OCI-LY1 (cell line): ENCODE measurements around the gene COX10.
"Not testable (repeated sequence)": the region's sequence is repeated elsewhere in the genome, so short reads cannot be mapped to it uniquely, and the experiment has no call there.

ENCODE experiments used
- H2AFZ ChIP-seq: fragments of 200-600 bp; sonication (generic), shearing (Covaris generic); 2 replicates; pipeline ENCODE4 v1.6.0; 2014; ENCODE audit warnings: antibody characterized with exemption, mild to moderate bottlenecking, low read length
- H3F3A ChIP-seq: fragments of 200-600 bp; sonication (generic), shearing (Covaris generic); 2 replicates; pipeline ENCODE4 v1.6.0; 2014; ENCODE audit warnings: mild to moderate bottlenecking, antibody characterized with exemption, low read length, moderate library complexity; ENCODE audit not compliant: insufficient read depth
- H3K27ac ChIP-seq: fragments of 200-600 bp; sonication (generic); 2 replicates; pipeline ENCODE4 v1.5.1; 2014; ENCODE audit warnings: low read length, mixed run types, mild to moderate bottlenecking, low read depth; ENCODE audit not compliant: poor library complexity, severe bottlenecking
- H3K27me3 ChIP-seq: fragments of 200-600 bp; sonication (generic); 2 replicates; pipeline ENCODE4 v1.6.0; 2014; ENCODE audit warnings: antibody characterized with exemption, mild to moderate bottlenecking, low read length, moderate library complexity; ENCODE audit not compliant: insufficient read depth
- H3K36me3 ChIP-seq: fragments of 200-600 bp; sonication (generic); 2 replicates; pipeline ENCODE4 v1.6.1; 2014; ENCODE audit warnings: mild to moderate bottlenecking, antibody characterized with exemption, low read length, moderate library complexity, mixed read lengths; ENCODE audit not compliant: insufficient read depth
- H3K4me1 ChIP-seq: fragments of 200-600 bp; sonication (generic); 2 replicates; pipeline ENCODE4 v1.5.1; 2014; ENCODE audit warnings: mild to moderate bottlenecking, low read length, moderate library complexity; ENCODE audit not compliant: insufficient read depth, severe bottlenecking
- H3K4me2 ChIP-seq: fragments of 200-600 bp; sonication (generic), shearing (Covaris generic); 2 replicates; pipeline ENCODE4 v1.6.1; 2014; ENCODE audit warnings: low read length
- H3K4me3 ChIP-seq: fragments of 200-600 bp; sonication (generic); 2 replicates; pipeline ENCODE4 v1.5.1; 2014; ENCODE audit warnings: low read length, low read depth, mild to moderate bottlenecking, mixed read lengths; ENCODE audit not compliant: poor library complexity, severe bottlenecking
- H3K79me2 ChIP-seq: fragments of 200-600 bp; shearing (Covaris generic); 2 replicates; pipeline ENCODE4 v1.6.1; 2016; ENCODE audit warnings: mixed run types, low read length, mixed read lengths; ENCODE audit not compliant: insufficient read depth
- H3K9ac ChIP-seq: fragments of 200-600 bp; sonication (generic), shearing (Covaris generic); 2 replicates; pipeline ENCODE4 v1.6.1; 2014; ENCODE audit warnings: mild to moderate bottlenecking, low read length, mixed read lengths
- H3K9me2 ChIP-seq: fragments of 200-600 bp; sonication (generic), shearing (Covaris generic); 2 replicates; pipeline ENCODE4 v1.6.1; 2014; ENCODE audit warnings: low read depth, mild to moderate bottlenecking, low read length, mixed read lengths
- H3K9me3 ChIP-seq: fragments of 200-600 bp; shearing (Covaris generic); 2 replicates; pipeline ENCODE4 v1.6.1; 2014; ENCODE audit warnings: low read length, mixed read lengths
- H4K20me1 ChIP-seq: fragments of 200-600 bp; sonication (generic), shearing (Covaris generic); 2 replicates; pipeline ENCODE4 v1.6.0; 2016; ENCODE audit warnings: mild to moderate bottlenecking, low read length; ENCODE audit not compliant: insufficient read depth
- EZH2 ChIP-seq: fragments of 200-600 bp; sonication (generic), shearing (Covaris generic); IDR thresholded peaks from 2 replicates; pipeline ENCODE4 v1.8.0; 2017; ENCODE audit warnings: borderline replicate concordance, mixed run types, mild to moderate bottlenecking, antibody characterized with exemption, low read length, moderate library complexity, mixed read lengths
- TF ChIP-seq, protein P1 (sequence below): fragments of 200-600 bp; sonication (generic), shearing (Covaris generic); IDR thresholded peaks from 2 replicates; pipeline ENCODE4 v1.5.1; 2017; ENCODE audit warnings: mild to moderate bottlenecking, antibody characterized with exemption, low read length, moderate library complexity, mixed read lengths

The COX10 gene

DNA sequence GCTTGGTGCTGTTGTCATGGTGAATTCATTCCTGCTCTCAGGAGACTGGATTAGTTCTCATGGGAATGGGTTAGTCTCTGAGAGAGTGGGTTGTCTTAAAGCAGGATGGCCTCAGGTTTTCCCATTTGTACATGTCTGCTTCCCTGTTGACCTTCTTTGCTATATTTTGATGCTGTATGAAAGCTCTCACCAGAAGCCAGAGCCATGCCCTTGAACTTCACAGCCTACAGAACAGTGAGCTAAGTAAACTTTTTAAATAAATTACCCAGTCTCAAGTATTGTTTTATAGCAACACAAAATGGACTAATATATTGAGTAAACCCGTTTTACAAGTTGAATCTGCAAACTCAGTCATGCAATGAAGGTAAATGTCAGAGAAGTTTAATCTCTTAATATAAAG, 100.6 kb downstream of the COX10 start:
- Histone ChIP-seq H3K9me3 (peaks cover 13% of the 10 kb centered on the region; the same call in 1 of the 2 replicates), H3F3A (no peaks in the 10 kb centered on the region), H3K4me3 (no peak overlapping the region), H3K27ac (no peak overlapping the region), H3K79me2 (no peaks in the 10 kb centered on the region), H3K9ac (no peak overlapping the region), H2AFZ (no peak overlapping the region), H3K9me2 (no peaks in the 10 kb centered on the region), H3K27me3 (no peaks in the 10 kb centered on the region), H3K36me3 (peaks cover 9% of the 10 kb centered on the region), H3K4me1 (no peaks in the 10 kb centered on the region), H3K4me2 (no peak overlapping the region), H4K20me1 (no peaks in the 10 kb centered on the region)
- TF ChIP-seq, protein P1, sequence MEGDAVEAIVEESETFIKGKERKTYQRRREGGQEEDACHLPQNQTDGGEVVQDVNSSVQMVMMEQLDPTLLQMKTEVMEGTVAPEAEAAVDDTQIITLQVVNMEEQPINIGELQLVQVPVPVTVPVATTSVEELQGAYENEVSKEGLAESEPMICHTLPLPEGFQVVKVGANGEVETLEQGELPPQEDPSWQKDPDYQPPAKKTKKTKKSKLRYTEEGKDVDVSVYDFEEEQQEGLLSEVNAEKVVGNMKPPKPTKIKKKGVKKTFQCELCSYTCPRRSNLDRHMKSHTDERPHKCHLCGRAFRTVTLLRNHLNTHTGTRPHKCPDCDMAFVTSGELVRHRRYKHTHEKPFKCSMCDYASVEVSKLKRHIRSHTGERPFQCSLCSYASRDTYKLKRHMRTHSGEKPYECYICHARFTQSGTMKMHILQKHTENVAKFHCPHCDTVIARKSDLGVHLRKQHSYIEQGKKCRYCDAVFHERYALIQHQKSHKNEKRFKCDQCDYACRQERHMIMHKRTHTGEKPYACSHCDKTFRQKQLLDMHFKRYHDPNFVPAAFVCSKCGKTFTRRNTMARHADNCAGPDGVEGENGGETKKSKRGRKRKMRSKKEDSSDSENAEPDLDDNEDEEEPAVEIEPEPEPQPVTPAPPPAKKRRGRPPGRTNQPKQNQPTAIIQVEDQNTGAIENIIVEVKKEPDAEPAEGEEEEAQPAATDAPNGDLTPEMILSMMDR: no peak
- no peak for TF ChIP-seq EZH2

DNA sequence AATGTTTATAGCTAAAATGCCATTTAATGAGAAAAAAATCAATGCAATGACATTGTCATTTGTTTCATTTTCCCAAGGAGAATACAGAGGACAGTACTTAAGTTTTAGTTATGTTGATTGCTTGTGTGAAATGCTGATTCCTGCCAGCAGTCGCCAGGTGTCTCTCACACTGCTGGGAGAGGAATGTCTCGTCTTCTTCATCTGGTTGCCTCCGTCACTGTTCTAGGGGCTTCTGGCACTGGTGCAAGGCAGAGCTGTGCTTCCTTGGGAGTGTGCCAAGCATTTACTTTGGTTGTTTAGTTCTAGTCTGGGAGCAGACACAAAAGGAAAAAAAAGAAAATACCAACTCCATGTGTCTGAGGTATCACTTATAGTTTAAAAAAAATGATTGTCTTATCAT, 107.7 kb downstream of the COX10 start:
- not testable (repeated sequence) for H3K4me2 ChIP-seq, H2AFZ ChIP-seq

DNA sequence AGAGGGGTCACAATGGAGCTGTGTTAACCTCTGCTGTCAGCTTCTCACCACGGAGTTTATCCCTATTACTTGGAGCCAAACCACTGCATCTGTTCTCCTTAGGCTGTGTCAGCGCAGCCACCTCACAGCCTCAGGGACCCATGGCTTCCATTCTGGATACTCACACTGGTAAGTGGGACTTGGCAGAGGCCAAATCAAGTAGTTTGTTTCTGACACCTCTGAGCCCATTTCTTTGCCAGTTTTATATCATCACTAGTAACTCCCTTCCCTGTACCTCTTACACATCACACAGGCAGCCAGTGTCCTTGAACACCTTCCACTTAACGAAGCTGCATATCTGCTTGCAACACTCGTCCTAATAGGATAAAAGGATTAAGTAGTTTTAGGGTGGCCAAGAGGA, 108.5 kb downstream of the COX10 start:
- H3F3A ChIP-seq, H3K4me3 ChIP-seq, H3K4me2 ChIP-seq, H2AFZ ChIP-seq, H3K4me1 ChIP-seq, H3K36me3 ChIP-seq, H3K9me3 ChIP-seq, H4K20me1 ChIP-seq, H3K9me2 ChIP-seq, H3K9ac ChIP-seq, H3K27ac ChIP-seq, H3K27me3 ChIP-seq, H3K79me2 ChIP-seq: not testable (repeated sequence)

More for the DNA sequence above, 107.7 kb downstream of the COX10 start:
- H3K9me2 ChIP-seq, H3F3A ChIP-seq, H3K4me3 ChIP-seq, H4K20me1 ChIP-seq, H3K4me1 ChIP-seq, H3K79me2 ChIP-seq, H3K27me3 ChIP-seq, H3K9ac ChIP-seq, H3K36me3 ChIP-seq, H3K27ac ChIP-seq, H3K9me3 ChIP-seq: not testable (repeated sequence)

DNA sequence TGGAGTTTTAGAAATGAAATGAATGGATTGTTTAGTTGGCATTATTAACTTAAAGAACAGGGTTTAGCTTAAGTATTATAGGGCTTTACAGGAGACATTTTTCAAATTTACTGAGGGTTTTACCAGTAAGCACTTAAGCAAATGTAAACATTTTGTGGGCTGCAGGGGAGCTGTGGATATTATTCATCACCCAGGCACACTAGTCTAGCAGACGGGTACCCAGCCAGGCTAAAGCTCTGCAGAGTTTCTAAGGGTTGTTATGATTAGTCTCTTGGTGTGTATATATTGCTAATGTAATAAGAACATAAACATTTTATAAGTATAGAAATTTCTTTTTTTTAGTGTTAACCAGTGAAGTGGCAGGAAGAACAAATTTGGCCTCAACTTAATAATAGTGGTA, 110.6 kb downstream of the COX10 start:
- H3K27me3 ChIP-seq, H3K9me2 ChIP-seq, H3F3A ChIP-seq, H2AFZ ChIP-seq, H3K27ac ChIP-seq, H3K9me3 ChIP-seq, H3K4me2 ChIP-seq, H3K36me3 ChIP-seq, H3K4me1 ChIP-seq, H3K4me3 ChIP-seq, H3K9ac ChIP-seq, H4K20me1 ChIP-seq, H3K79me2 ChIP-seq: not testable (repeated sequence)

DNA sequence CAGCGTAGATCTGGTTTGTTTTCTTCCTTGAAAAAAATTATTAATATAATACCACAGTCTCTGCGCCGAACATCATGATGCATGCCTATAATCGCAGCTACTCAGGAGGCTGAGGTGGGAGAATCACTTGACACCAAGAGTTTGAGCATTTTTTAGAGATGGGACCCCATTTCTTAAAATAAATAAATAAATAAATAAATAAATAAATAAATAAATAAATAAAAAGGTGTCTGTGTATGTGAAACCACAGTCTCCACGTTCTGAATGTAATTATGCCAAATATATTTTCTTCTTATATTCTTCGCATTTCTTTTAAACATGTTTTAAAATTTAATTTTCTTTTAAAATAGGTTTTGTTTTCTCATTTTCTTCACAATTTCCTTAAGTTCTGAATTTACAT, 112.8 kb downstream of the COX10 start:
- H3K9me2 ChIP-seq: not testable (repeated sequence)

DNA sequence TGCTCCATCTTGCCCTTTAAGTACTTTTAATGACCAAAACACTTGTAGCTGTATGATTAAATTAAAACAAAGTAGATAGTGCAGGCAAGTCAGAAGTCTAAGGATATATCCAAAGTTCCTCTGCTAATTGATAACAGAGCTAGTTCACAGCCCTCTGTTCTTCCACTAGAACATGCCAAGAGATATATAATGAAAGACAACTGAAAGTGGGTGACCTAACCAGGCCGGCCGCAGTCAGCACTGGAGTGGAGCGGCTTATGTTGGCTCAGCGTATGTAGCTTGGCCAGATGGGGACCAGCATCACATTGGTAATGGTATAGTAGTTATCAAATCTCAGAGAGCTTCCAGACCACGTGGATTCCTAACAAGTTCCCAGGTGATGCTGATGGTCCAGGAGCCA, 115.2 kb downstream of the COX10 start:
- not testable (repeated sequence) for H3K4me2 ChIP-seq, H3K9me3 ChIP-seq, H3K9me2 ChIP-seq

More for the DNA sequence above, 112.8 kb downstream of the COX10 start:
- not testable (repeated sequence) for H3K4me3 ChIP-seq, H4K20me1 ChIP-seq, H3K27me3 ChIP-seq, H2AFZ ChIP-seq, H3K9ac ChIP-seq, H3K4me1 ChIP-seq, H3F3A ChIP-seq, H3K9me3 ChIP-seq, H3K36me3 ChIP-seq, H3K27ac ChIP-seq, H3K79me2 ChIP-seq, H3K4me2 ChIP-seq

DNA sequence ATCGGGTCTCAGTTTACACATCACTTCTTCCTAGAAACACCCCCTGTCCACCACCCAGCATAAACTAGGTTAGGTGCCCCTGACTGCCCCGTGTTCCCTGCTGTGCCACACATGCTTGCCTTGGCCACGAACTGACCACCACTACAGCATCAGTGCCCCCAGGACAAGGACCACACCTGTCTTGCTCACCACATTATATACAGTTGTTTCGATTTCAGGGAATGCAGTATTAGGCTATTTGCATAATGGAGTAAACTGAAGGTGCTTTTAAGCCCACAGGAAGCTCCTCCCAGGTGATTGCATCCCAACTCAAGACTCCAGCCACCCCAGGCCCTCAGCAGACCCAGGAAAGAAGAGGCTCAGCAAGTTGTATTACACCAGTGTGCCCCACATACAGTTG, 117.1 kb downstream of the COX10 start:
- not testable (repeated sequence) for H3K79me2 ChIP-seq, H3K4me2 ChIP-seq, H3K9me3 ChIP-seq, H3K36me3 ChIP-seq, H3K27me3 ChIP-seq, H3K27ac ChIP-seq, H3F3A ChIP-seq, H3K9me2 ChIP-seq, H4K20me1 ChIP-seq, H2AFZ ChIP-seq, H3K9ac ChIP-seq, H3K4me3 ChIP-seq, H3K4me1 ChIP-seq

More for the DNA sequence above, 115.2 kb downstream of the COX10 start:
- not testable (repeated sequence) for H4K20me1 ChIP-seq, H2AFZ ChIP-seq, H3K4me1 ChIP-seq, H3F3A ChIP-seq, H3K79me2 ChIP-seq, H3K27ac ChIP-seq, H3K9ac ChIP-seq, H3K36me3 ChIP-seq, H3K27me3 ChIP-seq, H3K4me3 ChIP-seq
